ENCODE measurements around the gene ASB8.

Gene ASB8

DNA sequence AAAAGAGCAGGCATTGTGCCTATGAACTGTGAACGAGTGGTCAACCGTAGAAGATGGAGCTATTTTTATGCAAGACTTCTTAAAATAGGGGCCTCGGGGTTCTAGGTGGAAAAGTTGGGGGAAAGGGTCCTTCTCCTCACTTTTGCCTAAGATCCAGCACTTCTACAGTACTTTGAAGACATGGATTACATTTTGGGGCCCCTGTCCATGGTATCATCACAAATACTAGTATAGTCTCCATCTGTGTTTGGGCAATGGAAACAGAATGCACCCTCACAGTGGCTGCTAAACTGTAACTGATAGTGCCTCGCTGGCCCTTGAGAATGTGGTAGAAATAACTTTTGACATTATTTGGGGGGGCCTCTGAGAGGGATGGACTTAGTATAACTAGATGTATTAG lies 20.7 kb upstream of the ASB8 start:
- no peaks in the 10 kb centered on the region for H3K79me2 ChIP-seq (ENCODE audit: low read length)
- H3K27me3 ChIP-seq (replicated peaks; ENCODE audit: insufficient read depth, low read length), result no peaks in the 10 kb centered on the region
- no peaks in the 10 kb centered on the region for H3K36me3 ChIP-seq (replicated peaks; ENCODE audit: insufficient read depth, low read length)
- H3K9me2 ChIP-seq (replicated peaks; ENCODE audit: insufficient read depth, low read length), result no peaks in the 10 kb centered on the region
- H3K4me2 ChIP-seq (ENCODE audit: low read depth, low read length), result no peak overlapping the region
- H3K9ac ChIP-seq (ENCODE audit: low read length), result no peak overlapping the region
- no peak overlapping the region for H3K27ac ChIP-seq (ENCODE audit: low read length)
- no peak overlapping the region for H2AFZ ChIP-seq (ENCODE audit: low read length)
- TF ChIP-seq EZH2 (optimal IDR thresholded peaks at IDR 0.05; ENCODE audit: low read depth, low read length) (no peak), EZH2phosphoT487 (IDR thresholded peaks at IDR 0.05; ENCODE audit: low read length) (no peak)
- TF ChIP-seq, protein P1, sequence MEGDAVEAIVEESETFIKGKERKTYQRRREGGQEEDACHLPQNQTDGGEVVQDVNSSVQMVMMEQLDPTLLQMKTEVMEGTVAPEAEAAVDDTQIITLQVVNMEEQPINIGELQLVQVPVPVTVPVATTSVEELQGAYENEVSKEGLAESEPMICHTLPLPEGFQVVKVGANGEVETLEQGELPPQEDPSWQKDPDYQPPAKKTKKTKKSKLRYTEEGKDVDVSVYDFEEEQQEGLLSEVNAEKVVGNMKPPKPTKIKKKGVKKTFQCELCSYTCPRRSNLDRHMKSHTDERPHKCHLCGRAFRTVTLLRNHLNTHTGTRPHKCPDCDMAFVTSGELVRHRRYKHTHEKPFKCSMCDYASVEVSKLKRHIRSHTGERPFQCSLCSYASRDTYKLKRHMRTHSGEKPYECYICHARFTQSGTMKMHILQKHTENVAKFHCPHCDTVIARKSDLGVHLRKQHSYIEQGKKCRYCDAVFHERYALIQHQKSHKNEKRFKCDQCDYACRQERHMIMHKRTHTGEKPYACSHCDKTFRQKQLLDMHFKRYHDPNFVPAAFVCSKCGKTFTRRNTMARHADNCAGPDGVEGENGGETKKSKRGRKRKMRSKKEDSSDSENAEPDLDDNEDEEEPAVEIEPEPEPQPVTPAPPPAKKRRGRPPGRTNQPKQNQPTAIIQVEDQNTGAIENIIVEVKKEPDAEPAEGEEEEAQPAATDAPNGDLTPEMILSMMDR (IDR thresholded peaks at IDR 0.05; ENCODE audit: low read length), result no peak
- no peaks in the 10 kb centered on the region for H3F3A ChIP-seq (ENCODE audit: insufficient read depth, low read length)
- DNase-seq, result no peak
- no peak overlapping the region for H3K4me3 ChIP-seq (ENCODE audit: low read length)
- H3K4me1 ChIP-seq (ENCODE audit: low read length), result peaks cover 20% of the 10 kb centered on the region
- no peaks in the 10 kb centered on the region for H4K20me1 ChIP-seq (ENCODE audit: insufficient read depth, low read length)
- no peaks in the 10 kb centered on the region for H3K9me3 ChIP-seq (replicated peaks; ENCODE audit: insufficient read depth, low read length)

DNA sequence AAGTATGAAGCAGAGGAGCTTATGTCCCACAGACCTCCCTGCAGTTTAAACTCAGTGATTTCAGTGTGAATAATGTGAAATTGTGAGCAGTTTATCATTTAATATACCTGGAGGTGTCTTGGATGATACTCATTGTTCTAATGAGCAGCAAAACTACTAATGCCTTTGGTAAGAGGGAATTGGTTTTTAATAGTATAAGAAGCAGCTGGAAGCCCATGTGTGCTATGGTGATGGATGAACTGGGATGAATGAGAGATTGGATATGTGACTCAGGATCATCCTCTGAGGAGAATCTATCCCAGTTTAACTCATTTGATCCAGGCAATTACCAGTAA lies 19.1 kb upstream of the ASB8 start:
- DNase-seq, result no peak
- Histone ChIP-seq H2AFZ (ENCODE audit: low read length) (no peak overlapping the region), H3K9me3 (replicated peaks; ENCODE audit: insufficient read depth, low read length) (no peaks in the 10 kb centered on the region), H3K4me3 (ENCODE audit: low read length) (no peak overlapping the region), H3K9ac (ENCODE audit: low read length) (no peak overlapping the region), H3K9me2 (replicated peaks; ENCODE audit: insufficient read depth, low read length) (no peaks in the 10 kb centered on the region), H3K79me2 (ENCODE audit: low read length) (no peaks in the 10 kb centered on the region), H3K4me2 (ENCODE audit: low read depth, low read length) (no peak overlapping the region), H3K4me1 (ENCODE audit: low read length) (peaks cover 10% of the 10 kb centered on the region), H3K36me3 (replicated peaks; ENCODE audit: insufficient read depth, low read length) (no peaks in the 10 kb centered on the region), H3F3A (ENCODE audit: insufficient read depth, low read length) (no peaks in the 10 kb centered on the region), H3K27me3 (replicated peaks; ENCODE audit: insufficient read depth, low read length) (no peaks in the 10 kb centered on the region), H3K27ac (ENCODE audit: low read length) (no peak overlapping the region), H4K20me1 (ENCODE audit: insufficient read depth, low read length) (no peaks in the 10 kb centered on the region)
- TF ChIP-seq EZH2phosphoT487 (IDR thresholded peaks at IDR 0.05; ENCODE audit: low read length) (no peak), EZH2 (optimal IDR thresholded peaks at IDR 0.05; ENCODE audit: low read depth, low read length) (no peak)
- TF ChIP-seq, protein P1 (IDR thresholded peaks at IDR 0.05; ENCODE audit: low read length), result no peak

DNA sequence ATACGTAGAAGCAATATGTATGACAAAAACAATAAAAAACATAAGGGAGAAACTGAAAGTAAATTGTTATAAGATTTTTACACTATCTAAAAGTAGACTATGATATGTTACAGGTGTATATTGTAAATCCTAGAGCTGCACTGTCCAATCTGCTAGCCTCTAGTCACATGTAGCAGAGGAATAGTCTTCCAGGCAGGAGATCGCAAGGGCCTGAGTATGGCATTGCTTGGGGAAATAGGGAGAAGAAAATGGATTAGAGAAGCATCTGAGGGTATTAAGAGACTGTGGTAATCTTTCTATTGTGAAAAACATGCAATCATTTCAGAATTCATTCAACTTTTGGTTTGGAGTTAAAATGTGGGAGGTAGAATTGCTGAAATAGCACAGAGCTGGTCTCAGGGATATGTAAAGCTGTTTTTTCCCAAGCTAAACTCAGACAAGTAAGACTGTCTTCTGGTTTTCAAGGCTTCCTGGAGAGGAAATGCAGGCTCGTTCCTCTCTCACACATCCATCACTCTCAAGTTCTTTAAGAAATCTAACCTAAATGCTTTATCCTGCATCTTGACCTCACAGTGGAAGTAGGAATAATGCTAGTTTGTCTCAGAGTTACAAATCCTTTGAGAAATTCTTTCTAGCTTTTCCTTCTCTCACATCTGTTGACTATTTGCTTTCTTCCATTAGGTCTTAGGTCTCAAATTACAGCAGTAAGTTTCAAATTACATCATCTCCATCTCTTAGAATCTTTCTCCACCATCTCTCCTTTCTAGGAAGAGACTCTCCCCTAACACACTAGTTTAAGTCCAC lies 18.5 kb upstream of the ASB8 start:
- Histone ChIP-seq H3K79me2 (ENCODE audit: low read length) (no peaks in the 10 kb centered on the region), H3K4me2 (ENCODE audit: low read depth, low read length) (no peak overlapping the region), H3K9me2 (replicated peaks; ENCODE audit: insufficient read depth, low read length) (no peaks in the 10 kb centered on the region), H3F3A (ENCODE audit: insufficient read depth, low read length) (no peaks in the 10 kb centered on the region), H3K4me3 (ENCODE audit: low read length) (no peak overlapping the region), H2AFZ (ENCODE audit: low read length) (no peak overlapping the region), H3K9ac (ENCODE audit: low read length) (no peak overlapping the region), H3K4me1 (ENCODE audit: low read length) (0 out of 2 replicates have a peak, but pooled peaks cover 5% of the 10 kb centered on the region), H3K27ac (ENCODE audit: low read length) (no peak overlapping the region), H4K20me1 (ENCODE audit: insufficient read depth, low read length) (no peaks in the 10 kb centered on the region), H3K9me3 (replicated peaks; ENCODE audit: insufficient read depth, low read length) (no peaks in the 10 kb centered on the region), H3K36me3 (replicated peaks; ENCODE audit: insufficient read depth, low read length) (no peaks in the 10 kb centered on the region), H3K27me3 (replicated peaks; ENCODE audit: insufficient read depth, low read length) (no peaks in the 10 kb centered on the region)
- TF ChIP-seq, protein P1 (IDR thresholded peaks at IDR 0.05; ENCODE audit: low read length), result no peak
- TF ChIP-seq EZH2phosphoT487 (IDR thresholded peaks at IDR 0.05; ENCODE audit: low read length) (no peak), EZH2 (optimal IDR thresholded peaks at IDR 0.05; ENCODE audit: low read depth, low read length) (no peak)
- no peak for DNase-seq
